NCI-H446 (cell line): ENCODE results near the gene AKAP13.
"Not testable (repeated sequence)": the region's sequence is repeated elsewhere in the genome, so short reads cannot be mapped to it uniquely, and the experiment has no call there.

ENCODE experiments used
- DNase-seq, 2 experiments: peaks; one replicate each; lab custom pipeline; 2025; lab: John Stamatoyannopoulos, UW

AKAP13 gene

GRCh38 chr15:85350395-85350794 is 30.0 kb upstream of the AKAP13 start:
- no peak for DNase-seq

- not testable (repeated sequence) for DNase-seq
Observed at GRCh38 chr15:85351501-85351900, 28.9 kb upstream of the AKAP13 start.

GRCh38 chr15:85351965-85352364 is 28.4 kb upstream of the AKAP13 start:
- no peak for DNase-seq

- DNase-seq, result no peak
Observed at GRCh38 chr15:85353516-85353915, 26.9 kb upstream of the AKAP13 start.

DNA sequence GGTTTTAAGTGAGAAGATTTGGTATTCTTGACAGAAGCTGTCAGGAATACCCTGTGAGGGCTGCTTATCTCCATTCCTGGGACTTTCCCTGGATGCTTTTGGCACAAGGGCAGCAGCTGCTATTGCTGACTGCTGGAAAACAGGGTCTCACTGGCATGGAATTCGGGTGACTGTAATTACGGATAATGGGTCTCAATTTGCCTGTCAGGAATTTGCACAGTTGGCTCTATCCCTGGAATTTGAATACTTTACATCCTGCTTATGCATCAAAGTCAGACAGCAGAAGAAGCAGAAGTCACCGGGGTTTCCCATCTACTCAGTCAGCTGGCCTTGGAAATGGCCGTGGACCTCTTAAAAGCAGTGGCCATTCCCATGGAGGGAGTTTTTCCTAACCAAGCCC is 25.9 kb upstream of the AKAP13 start:
- no peak for DNase-seq

- DNase-seq, result no peak
Observed at GRCh38 chr15:85354948-85355347, 25.5 kb upstream of the AKAP13 start.

- DNase-seq, result no peak
Observed at GRCh38 chr15:85356276-85356675, 24.1 kb upstream of the AKAP13 start.

GRCh38 chr15:85361323-85361722 is 19.1 kb upstream of the AKAP13 start:
- DNase-seq, result no peak

DNA sequence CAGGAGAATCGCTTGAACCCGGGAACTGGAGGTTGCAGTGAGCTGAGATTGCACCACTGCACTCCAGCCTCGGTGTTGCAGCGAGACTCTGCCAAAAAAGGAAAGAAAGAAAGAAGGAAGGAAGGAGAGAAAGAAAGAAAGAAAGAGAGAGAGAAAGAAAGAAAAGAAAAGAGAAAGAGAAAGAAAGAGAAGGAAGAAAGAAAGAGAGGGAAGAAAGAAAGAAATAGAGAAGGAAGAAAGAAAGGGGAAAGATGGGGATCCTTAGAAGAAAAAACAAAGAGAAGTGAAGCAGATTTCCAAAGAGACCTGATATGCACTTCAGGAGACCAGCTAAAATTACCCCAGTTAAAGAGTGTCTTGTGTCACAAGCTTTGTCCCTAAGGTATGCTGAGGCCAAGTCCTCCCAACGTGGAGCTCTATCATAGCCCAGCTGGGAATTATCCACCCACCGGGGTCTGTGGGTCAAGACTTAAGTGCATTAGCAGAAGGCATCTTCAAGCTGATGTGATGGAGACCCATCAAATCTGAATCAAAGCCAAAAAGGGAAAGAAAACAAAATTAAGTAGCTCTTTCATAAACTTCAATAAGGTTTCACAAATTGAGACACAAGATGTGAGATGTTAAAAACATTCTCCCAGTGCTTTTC is 17.8 kb upstream of the AKAP13 start:
- DNase-seq, result no peak

DNA sequence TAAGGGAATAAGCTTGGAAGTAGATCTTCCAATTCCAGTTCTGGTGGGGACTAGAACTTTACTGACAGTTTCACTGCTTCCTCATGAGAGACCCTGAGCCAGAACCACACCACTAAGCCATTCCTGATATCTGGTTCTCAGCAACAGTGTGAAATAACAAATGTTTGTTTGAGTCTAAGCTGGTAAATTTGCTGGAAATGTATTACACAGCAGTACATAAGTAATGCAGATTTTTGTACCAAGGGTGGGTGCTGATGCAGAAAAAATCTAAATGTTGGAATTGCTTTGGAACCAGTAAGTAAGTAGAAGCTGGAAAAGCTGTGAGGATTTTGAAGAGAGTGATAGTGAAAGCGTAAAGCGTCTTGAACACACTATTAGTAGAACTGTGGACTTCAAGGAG is 14.4 kb upstream of the AKAP13 start:
- DNase-seq, result no peak

- DNase-seq, result no peak
Observed at GRCh38 chr15:85367741-85368140, 12.7 kb upstream of the AKAP13 start.

GRCh38 chr15:85374831-85375230 is 5.6 kb upstream of the AKAP13 start:
- DNase-seq, result no peak

DNA sequence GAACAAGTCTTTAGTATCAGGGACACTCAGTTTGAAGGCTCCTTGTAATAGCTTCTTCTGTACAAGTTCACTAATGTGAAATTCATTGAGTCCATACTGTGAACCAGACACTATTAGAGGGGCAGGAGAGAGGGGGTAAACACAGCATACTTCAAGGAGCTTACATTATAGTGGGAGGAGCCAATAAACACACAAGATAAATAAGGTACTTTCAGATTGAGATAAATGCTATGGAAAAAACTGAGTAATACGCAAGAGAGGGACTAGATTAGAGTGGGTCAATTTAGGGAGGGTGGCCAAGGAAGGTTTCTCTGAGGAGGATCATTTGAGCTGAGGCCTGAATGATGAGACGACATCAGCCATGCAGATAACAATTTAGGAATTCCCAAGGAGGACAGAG is 3.1 kb upstream of the AKAP13 start:
- no peak for DNase-seq

DNA sequence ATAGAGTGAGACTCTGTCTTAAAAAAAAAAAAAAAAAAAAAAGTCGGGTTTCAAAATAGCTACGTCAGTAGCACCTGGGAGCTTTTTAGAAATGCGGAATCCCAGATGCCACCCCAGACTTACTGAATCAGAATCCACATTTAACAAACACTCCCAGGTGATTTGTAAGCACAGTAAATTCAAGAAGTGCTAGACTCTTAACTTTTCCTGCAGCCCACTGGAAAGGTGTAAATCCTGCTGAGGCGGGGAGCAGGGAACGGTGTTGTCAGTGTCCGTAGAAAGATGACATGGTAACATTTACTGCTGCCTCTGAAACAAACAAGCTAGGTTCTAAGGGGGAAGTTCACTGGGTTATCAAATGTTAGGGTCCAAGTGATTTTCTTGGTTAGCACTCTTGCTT is 2.4 kb upstream of the AKAP13 start:
- no peak for DNase-seq

DNA sequence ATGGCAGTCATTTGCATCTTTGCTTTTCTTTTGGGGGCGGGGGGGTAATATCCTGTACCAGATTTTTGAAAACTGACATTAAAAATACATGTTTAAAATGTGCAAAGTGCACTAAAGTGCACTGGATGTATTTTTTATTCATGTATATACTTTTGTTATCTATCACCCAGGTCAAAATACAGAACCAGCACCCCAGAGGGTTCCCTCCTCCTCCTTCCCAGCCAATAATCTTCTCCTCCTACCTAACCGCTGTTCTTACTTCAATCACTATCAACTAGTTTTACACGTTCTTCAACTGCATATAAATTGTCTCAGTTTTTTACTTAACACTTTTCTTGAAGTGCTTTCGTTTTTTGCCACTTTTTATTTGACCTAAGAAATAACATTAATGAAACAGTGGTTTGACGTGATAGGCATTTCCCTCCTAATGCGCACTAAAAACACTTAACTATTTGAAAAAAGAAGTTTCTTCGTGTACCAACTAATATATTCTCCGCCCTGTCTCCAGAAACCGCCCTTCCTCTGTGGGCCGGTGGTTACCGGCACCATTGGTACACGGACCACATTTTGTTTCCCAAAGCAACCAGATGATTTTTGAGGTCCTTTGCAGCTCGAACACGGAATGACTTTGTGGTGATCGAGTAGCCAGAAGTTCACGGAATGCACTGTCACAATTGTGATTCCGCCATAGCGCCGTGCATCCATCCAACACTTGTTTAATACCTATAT is 836 bp upstream of the AKAP13 start:
- no peak for DNase-seq

GRCh38 chr15:85380812-85381642 is 624 bp downstream of the AKAP13 start:
- DNase-seq, result no peak

DNA sequence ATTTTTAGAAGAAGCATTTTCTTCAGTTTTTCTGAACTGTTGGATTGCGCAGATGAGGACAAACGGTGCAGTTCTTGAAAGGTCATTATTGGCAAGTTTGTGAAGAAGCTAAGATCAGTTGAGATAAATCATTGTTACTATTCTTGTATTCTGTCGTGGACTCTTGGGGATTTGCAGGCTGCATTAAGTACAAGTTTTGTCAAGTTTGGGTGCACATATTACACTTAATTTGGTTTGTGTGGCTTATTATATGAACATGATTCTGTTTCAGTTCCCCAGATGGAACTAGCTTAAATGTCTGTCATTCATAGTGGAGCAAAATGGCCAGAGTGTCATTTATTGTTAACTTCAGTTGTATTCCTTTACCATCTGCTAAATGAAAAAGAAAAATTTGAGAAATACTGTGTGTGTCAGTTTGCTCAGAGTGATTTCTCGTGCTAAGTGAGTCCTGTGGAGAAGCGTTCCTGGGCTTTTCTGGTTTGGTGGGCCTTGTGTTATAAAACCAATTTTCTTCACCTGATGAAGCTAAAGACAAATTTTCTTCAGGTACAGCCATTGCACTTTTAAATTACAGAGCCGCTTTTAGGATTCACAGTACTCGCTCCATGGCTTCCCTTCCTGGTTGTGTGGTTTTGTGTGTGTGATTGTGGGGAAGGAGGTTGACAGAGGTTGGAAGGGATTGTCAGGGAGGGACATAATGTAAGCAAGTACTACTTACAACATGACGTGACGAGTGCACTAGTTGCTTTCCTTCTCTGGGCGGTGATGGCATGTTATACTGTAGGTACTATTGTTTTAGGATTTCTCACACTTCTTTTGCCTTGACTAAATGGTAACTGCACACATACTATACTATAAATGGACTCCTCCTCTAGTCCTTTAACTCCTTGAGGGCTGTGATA is 1.7 kb downstream of the AKAP13 start:
- DNase-seq, result no peak

DNA sequence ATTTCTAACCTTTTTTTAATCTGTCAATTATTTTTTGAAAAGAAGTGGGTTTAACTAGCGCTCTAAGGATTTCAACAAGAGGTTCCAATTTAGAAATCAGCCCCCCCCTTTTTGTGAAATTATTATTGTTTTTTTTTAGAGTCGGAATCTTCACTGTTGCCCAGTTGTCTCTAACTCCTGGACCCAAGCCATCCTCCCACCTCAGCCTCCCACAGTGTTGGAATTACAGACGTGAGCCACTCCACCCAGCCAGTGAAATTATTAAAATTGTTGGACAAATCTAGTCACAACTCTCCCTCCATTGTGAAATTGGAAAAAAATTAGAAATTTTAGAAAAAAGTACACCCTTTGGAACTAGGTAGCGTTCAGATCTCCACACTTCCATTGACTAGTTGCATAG is 2.5 kb downstream of the AKAP13 start:
- no peak for DNase-seq

- DNase-seq, result no peak
Observed at GRCh38 chr15:85383470-85384148, 3.2 kb downstream of the AKAP13 start.

DNA sequence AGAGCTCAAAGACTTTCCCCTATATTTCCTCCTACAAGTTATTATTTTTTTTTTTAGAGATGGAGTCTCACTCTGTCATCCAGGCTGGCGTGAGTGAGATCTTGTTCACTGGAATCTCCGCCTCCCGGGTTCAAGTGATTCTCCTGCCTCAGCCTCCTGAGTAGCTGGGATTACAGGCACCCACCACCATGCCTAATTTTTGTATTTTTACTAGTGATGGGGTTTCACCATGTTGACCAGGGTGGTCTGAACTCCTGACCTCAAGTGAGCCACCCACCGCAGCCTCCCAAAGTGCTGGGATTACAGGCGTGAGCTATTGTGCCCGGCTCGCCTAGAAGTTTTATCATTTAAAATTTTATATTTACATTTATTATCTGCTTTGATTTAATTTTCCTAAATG is 5.9 kb downstream of the AKAP13 start:
- no peak for DNase-seq

DNA sequence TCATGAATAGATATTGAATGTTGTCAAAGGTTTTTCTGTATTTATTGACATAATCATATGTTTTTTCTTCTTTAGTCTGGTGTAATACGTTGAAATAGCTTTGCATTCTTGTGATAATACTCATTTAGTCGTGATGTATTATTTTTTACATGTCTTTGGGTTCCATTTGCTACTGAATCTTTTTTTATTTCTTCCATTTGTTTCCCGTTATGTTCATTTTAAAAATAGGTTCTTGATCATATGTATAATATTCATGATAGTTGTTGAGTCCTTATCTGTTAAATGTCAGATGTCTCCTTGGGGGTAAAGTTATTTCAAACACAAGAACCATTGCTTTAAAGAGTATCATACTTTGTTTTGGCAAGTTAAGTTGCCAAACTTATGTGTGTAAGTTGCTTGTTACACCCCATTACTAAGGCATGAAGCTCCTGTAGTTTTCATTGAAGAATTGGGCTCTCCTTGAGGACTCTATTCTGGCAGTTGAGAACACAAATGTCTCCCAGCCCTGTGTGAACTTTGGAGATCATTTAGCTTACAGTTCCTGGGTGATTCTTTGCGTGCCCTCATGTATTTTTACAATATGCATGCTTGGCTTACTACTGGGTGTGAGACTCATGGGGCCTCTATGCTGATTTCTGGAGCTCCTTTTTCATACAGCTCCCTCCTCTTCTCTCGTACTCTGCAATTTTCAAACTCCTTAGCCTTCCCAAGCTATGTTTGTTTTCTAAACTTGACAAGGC is 8.3 kb downstream of the AKAP13 start:
- no peak for DNase-seq
